Cardiac muscle cell (in vitro differentiated cells and primary cell): ENCODE results near the gene SYT13. TPM values are rescaled to one million over a fixed set of nuclear protein-coding genes. Genes with fewer than 3 reads are reported as not detected.

Experiments
- DNase-seq, 2 donors: peaks; one replicate each; pipeline versions ENCODE4 v3.0.0 to v3.0.0-alpha.2; 2010 to 2017; ENCODE audit warnings: low read depth in 1 of 2, low spot score in 1 of 2
- H3K27ac ChIP-seq: fragments of 200-600 bp; sonication (generic); 2 replicates; pipeline ENCODE4 v1.5.1; 2016
- H3K27me3 ChIP-seq: fragments of 200-600 bp; sonication (generic); 2 replicates; pipeline ENCODE4 v1.6.0; 2016; ENCODE audit warnings: control low read depth
- H3K36me3 ChIP-seq: fragments of 200-600 bp; sonication (generic); 2 replicates; pipeline ENCODE4 v1.5.1; 2016; ENCODE audit warnings: control low read depth
- H3K4me1 ChIP-seq: fragments of 200-600 bp; sonication (generic); 2 replicates; pipeline ENCODE4 v1.8.1; 2017; ENCODE audit warnings: low read depth, mild to moderate bottlenecking, mixed run types
- H3K4me3 ChIP-seq: fragments of 200-600 bp; sonication (generic); 2 replicates; pipeline ENCODE4 v1.5.1; 2016; ENCODE audit warnings: mild to moderate bottlenecking
- H3K9me3 ChIP-seq: fragments of 200-600 bp; sonication (generic); 2 replicates; pipeline ENCODE4 v1.5.1; 2017; ENCODE audit warnings: low read depth, mild to moderate bottlenecking, control low read depth
- polyA plus RNA-seq: library from polyadenylated mRNA; unstranded; fragments of >200 nt; fragmentation: Nextera tagmentation; extraction: Ambion mirVana; gene quantifications from 2 replicates; pipeline ENCODE4 v1.2.1, GENCODE V29; 2016
- total RNA-seq: library from RNA; depleted of rRNA; stranded (reverse); fragments of >200 nt; gene quantifications from 2 replicates; pipeline ENCODE4 v1.2.3, GENCODE V29; 2016
- TF ChIP-seq, protein P1 (sequence below): IDR thresholded peaks from 2 replicates; pipeline ENCODE4 v1.5.1; 2012; ENCODE audit warnings: low read depth, mild to moderate bottlenecking, low read length

The SYT13 gene
- total and polyA plus RNA-seq, 2 experiments from 2014 or later: 0.09 to 1.6 TPM

DNA sequence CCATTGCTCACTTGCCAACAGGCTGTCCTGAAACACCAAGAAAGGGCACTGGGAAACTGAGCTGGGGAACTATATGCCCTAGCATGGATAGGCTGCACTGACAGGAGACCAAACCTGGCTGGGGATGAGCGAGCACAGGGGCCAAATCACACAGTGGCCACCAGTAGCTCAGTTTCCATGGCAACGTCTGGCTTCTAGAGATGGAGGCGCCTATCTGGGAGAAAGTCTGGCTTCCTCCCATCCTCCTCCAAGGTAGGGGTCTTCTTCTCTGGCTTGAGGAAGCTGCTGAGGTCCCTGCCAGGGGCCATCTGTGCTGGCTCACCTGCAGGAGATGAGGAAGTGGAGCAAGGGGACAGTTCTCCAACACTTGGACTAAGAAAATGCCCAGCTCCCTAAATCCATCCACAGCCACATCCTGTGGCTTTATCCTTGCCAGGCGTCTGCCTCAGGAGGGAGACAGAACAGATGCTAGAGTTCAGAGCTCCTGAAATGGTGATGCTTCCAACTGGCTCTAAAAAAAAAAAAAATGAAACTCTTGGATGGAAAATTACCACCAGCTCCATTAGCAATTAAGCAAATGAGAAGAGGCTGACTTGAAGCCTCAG is 48.3 kb downstream of the SYT13 start:
- H3K9me3 ChIP-seq: no peaks in the 10 kb centered on the region
- peak in 1 of 2 donors; percentile 9 for DNase-seq
- no peak overlapping the region for H3K4me3 ChIP-seq
- peaks cover 10% of the 10 kb centered on the region for H3K27me3 ChIP-seq
- H3K27ac ChIP-seq: no peak overlapping the region
- no peaks in the 10 kb centered on the region for H3K36me3 ChIP-seq
- TF ChIP-seq, protein P1, sequence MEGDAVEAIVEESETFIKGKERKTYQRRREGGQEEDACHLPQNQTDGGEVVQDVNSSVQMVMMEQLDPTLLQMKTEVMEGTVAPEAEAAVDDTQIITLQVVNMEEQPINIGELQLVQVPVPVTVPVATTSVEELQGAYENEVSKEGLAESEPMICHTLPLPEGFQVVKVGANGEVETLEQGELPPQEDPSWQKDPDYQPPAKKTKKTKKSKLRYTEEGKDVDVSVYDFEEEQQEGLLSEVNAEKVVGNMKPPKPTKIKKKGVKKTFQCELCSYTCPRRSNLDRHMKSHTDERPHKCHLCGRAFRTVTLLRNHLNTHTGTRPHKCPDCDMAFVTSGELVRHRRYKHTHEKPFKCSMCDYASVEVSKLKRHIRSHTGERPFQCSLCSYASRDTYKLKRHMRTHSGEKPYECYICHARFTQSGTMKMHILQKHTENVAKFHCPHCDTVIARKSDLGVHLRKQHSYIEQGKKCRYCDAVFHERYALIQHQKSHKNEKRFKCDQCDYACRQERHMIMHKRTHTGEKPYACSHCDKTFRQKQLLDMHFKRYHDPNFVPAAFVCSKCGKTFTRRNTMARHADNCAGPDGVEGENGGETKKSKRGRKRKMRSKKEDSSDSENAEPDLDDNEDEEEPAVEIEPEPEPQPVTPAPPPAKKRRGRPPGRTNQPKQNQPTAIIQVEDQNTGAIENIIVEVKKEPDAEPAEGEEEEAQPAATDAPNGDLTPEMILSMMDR: no peak
- no peaks in the 10 kb centered on the region for H3K4me1 ChIP-seq

DNA sequence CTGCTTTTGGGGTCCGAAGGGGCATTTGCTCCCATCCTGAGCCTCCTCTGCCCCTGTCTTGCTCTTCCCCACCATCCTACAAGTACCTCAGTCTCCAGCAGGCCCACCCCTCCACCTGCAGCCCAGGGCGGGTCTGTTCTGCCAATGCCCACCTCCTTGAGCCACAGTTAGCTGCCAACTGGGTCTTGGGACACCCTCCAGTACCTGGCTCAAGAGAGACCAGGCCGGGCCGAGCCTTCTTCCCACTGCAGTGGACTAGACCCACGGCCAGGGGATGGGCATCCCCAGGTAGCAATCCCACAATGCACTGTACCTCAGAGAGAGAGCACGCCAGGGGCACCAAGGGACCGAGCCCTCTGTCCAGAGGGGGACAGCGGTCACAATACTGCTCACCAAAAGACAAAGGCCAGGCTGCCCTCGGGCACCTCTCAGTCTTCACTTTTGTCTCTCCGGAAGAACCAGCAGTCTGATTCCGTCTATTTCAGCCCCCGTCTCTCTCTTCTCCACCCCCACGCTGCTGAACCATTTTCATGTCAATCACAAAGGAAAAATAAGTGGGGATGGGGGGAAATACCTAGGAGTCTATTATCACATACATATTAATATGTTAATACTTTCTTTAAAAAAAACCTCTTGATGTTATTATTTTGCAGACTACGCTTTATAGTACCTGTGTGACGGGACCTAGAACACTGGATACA is 51.7 kb downstream of the SYT13 start:
- H3K4me1 ChIP-seq: no peaks in the 10 kb centered on the region
- H3K9me3 ChIP-seq: no peaks in the 10 kb centered on the region
- DNase-seq: no peak
- no peak overlapping the region for H3K4me3 ChIP-seq
- H3K27ac ChIP-seq: no peak overlapping the region
- TF ChIP-seq, protein P1: no peak
- no peaks in the 10 kb centered on the region for H3K36me3 ChIP-seq
- H3K27me3 ChIP-seq: peaks cover 10% of the 10 kb centered on the region

DNA sequence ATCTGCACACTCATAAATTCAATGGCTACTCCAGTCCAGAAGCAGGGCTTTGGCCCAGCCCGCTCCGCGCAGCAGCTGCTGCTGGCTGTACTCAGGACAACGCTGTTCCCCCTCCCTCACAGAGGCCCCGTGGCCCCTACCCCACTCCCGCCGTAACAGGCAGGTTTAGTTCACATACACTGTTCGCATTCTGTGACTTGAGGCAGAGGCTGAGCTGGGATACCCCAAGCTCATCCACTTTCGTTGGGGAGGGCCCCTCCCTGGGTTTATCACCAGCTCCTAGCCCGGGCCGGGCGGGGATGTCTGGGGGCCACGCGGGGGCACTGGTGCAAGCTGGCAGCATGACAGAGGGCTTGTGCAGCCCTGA is 52.4 kb downstream of the SYT13 start:
- Histone ChIP-seq H3K9me3 (no peaks in the 10 kb centered on the region), H3K36me3 (no peaks in the 10 kb centered on the region), H3K4me3 (no peak overlapping the region), H3K27ac (no peak overlapping the region), H3K4me1 (no peaks in the 10 kb centered on the region), H3K27me3 (peaks cover 8% of the 10 kb centered on the region)
- no peak for DNase-seq
- TF ChIP-seq, protein P1: no peak

DNA sequence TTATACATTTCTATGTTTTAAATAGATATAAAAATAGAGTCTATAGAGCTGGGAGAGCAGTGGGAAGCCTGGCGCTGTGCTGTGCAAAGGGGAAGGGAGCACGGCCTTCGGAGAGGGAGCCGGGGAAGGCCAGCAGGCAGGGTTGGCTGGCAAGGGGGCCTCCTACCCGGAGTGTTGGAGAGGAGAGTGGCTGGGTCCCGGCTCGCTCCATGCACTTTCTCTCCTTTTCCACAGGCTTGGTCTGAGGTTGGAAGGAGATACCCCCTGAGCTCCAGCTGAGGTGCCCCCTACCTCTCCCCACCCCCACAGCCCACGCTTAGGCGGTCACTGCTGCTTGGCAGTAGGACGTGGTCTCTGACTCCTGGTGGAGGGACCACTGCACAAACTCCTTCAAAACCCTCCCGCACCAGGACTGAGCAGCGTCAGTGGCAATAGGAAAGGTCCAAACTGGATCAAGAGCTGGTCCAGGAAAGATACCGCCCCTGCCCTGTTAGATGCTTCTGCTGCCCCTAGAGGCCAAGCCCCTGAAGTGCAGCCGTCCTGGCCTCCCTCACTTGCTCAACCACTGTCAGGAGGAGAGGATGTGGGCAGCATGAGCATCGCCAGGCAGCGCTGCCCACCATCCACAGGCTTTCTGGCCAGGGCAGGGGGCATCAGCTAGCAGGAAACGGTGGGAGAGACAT is 52.9 kb downstream of the SYT13 start:
- DNase-seq: peak; percentile 68 to 74
- TF ChIP-seq, protein P1: peak; percentile 91
- no peak overlapping the region for H3K4me3 ChIP-seq
- no peaks in the 10 kb centered on the region for H3K4me1 ChIP-seq
- no peaks in the 10 kb centered on the region for H3K36me3 ChIP-seq
- H3K27ac ChIP-seq: no peak overlapping the region
- peaks cover 6% of the 10 kb centered on the region for H3K27me3 ChIP-seq
- no peaks in the 10 kb centered on the region for H3K9me3 ChIP-seq

DNA sequence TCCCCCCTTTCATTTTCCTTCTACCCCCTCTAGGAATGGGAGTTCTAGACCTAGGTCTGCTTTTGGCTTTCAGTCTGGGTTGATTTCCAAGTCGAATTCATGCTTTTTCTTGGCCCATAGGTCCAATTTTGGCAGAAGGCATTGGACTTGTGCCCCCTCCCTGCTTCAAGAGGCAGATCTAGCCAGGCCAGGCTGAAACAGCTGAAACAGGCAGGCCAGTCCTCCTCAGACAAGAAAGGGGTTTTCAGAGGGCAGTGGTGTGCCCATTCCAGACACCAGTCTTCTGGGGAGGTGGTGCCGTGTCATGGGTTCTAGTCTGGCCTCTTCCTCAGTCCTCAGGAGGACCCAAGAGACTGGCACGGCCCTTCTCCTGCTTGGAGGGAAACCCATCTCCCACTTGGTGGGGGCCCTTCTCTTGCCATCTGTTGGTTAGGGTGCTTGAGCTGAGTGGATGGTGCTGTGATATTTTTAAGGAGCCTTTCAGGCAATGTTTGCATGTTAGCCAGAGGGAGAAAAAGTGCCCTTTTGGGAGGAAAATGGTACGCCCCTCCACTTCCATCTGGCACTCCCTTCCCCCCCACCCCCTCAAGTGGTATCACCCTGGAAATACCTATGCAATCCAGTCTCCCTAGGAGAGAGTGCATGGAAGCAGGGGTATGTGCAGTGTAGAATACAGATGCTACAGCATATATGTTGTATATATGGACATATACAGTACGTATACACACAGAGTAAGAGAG is 53.6 kb downstream of the SYT13 start:
- Histone ChIP-seq H3K36me3 (no peaks in the 10 kb centered on the region), H3K4me3 (no peak overlapping the region), H3K27ac (no peak overlapping the region), H3K4me1 (no peaks in the 10 kb centered on the region), H3K27me3 (peaks cover 3% of the 10 kb centered on the region), H3K9me3 (no peaks in the 10 kb centered on the region)
- DNase-seq: no peak
- TF ChIP-seq, protein P1: no peak
